MM.1S (cell line): ENCODE measurements around the gene VPS35.

Experiments used
- DNase-seq: peaks from one replicate; pipeline ENCODE4 v3.0.0-alpha.2; 2015
- H2AFZ ChIP-seq: fragments of 300-600 bp; sonication (generic); 2 replicates; pipeline ENCODE4 v1.6.0; 2016; ENCODE audit warnings: antibody characterized with exemption, low read length
- H3F3A ChIP-seq: fragments of 300-600 bp; sonication (generic); 2 replicates; pipeline ENCODE4 v1.6.1; 2016; ENCODE audit warnings: mild to moderate bottlenecking, antibody characterized with exemption, low read length, moderate library complexity, mixed read lengths; ENCODE audit not compliant: insufficient read depth
- H3K27ac ChIP-seq: fragments of 300-600 bp; sonication (generic); 2 replicates; pipeline ENCODE4 v1.5.1; 2016; ENCODE audit warnings: mild to moderate bottlenecking, low read length
- H3K27me3 ChIP-seq: fragments of 300-600 bp; sonication (generic); replicated peaks from 2 replicates; pipeline ENCODE4 v1.6.0; 2016; ENCODE audit warnings: low read length; ENCODE audit not compliant: insufficient read depth
- H3K36me3 ChIP-seq: fragments of 300-600 bp; sonication (generic); replicated peaks from 2 replicates; pipeline ENCODE4 v1.6.1; 2016; ENCODE audit warnings: mild to moderate bottlenecking, low read length, mixed read lengths; ENCODE audit not compliant: insufficient read depth
- H3K4me1 ChIP-seq: fragments of 300-600 bp; sonication (generic); 2 replicates; pipeline ENCODE4 v1.6.1; 2016; ENCODE audit warnings: low read length, mixed read lengths
- H3K4me2 ChIP-seq: fragments of 300-600 bp; sonication (generic); 2 replicates; pipeline ENCODE4 v1.6.0; 2016; ENCODE audit warnings: low read depth, low read length
- H3K4me3 ChIP-seq: fragments of 300-600 bp; sonication (generic); 2 replicates; pipeline ENCODE4 v1.5.1; 2016; ENCODE audit warnings: low read length, mixed read lengths
- H3K79me2 ChIP-seq: fragments of 300-600 bp; sonication (generic); 2 replicates; pipeline ENCODE4 v1.6.1; 2016; ENCODE audit warnings: mixed run types, low read length, mixed read lengths
- H3K9ac ChIP-seq: fragments of 300-600 bp; sonication (generic); 2 replicates; pipeline ENCODE4 v1.6.1; 2016; ENCODE audit warnings: low read length, mixed read lengths
- H3K9me2 ChIP-seq: fragments of 300-600 bp; sonication (generic); replicated peaks from 2 replicates; pipeline ENCODE4 v1.6.1; 2016; ENCODE audit warnings: mild to moderate bottlenecking, low read length, mixed read lengths; ENCODE audit not compliant: insufficient read depth
- H3K9me3 ChIP-seq: fragments of 300-600 bp; sonication (generic); replicated peaks from 2 replicates; pipeline ENCODE4 v1.6.1; 2016; ENCODE audit warnings: mild to moderate bottlenecking, low read length, mixed read lengths; ENCODE audit not compliant: insufficient read depth
- H4K20me1 ChIP-seq: fragments of 300-600 bp; sonication (generic); 2 replicates; pipeline ENCODE4 v1.6.1; 2016; ENCODE audit warnings: mild to moderate bottlenecking, low read length, moderate library complexity, mixed read lengths; ENCODE audit not compliant: insufficient read depth
- EZH2 ChIP-seq: fragments of 300-600 bp; sonication (generic); optimal IDR thresholded peaks from 2 replicates; pipeline ENCODE3; 2017; ENCODE audit warnings: low read depth, mild to moderate bottlenecking, antibody characterized with exemption, low read length, mixed read lengths
- EZH2phosphoT487 ChIP-seq: fragments of 300-600 bp; sonication (generic); IDR thresholded peaks from 2 replicates; pipeline ENCODE4 v1.6.1; 2018; ENCODE audit warnings: antibody characterized with exemption, low read length
- TF ChIP-seq, protein P1 (sequence below): fragments of 300-600 bp; sonication (generic); IDR thresholded peaks from 2 replicates; pipeline ENCODE4 v1.5.1; 2016; ENCODE audit warnings: antibody characterized with exemption, low read length, mixed read lengths

The VPS35 gene

DNA sequence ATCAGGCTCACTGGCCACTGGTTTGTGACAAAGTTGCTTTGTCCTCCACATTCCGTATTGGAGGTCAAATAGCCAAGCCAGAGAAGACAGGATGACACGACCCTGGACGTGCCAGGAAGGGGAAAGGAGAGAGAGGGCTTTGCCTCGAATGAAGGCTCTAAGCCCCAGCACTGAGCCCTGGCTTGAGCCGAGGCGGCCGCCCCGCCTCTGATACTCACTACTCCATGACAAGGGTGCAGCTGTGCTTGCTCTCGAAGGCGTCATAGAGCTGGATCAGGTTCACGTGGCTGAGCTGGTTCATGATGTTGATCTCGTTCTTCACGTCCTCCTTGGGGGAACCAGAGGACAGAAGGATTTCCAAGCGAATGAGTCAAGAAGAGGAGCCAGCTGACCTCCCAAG, 39.8 kb upstream of the VPS35 start:
- H3K27me3 ChIP-seq: no peaks in the 10 kb centered on the region
- no peaks in the 10 kb centered on the region for H3K36me3 ChIP-seq
- H3K4me2 ChIP-seq: no peak overlapping the region
- H3K4me3 ChIP-seq: no peak overlapping the region
- H3K9ac ChIP-seq: no peak overlapping the region
- no peaks in the 10 kb centered on the region for H3K9me3 ChIP-seq
- no peaks in the 10 kb centered on the region for H3F3A ChIP-seq
- H3K4me1 ChIP-seq: no peaks in the 10 kb centered on the region
- DNase-seq: no peak
- no peaks in the 10 kb centered on the region for H3K79me2 ChIP-seq
- H4K20me1 ChIP-seq: no peaks in the 10 kb centered on the region
- TF ChIP-seq, protein P1, sequence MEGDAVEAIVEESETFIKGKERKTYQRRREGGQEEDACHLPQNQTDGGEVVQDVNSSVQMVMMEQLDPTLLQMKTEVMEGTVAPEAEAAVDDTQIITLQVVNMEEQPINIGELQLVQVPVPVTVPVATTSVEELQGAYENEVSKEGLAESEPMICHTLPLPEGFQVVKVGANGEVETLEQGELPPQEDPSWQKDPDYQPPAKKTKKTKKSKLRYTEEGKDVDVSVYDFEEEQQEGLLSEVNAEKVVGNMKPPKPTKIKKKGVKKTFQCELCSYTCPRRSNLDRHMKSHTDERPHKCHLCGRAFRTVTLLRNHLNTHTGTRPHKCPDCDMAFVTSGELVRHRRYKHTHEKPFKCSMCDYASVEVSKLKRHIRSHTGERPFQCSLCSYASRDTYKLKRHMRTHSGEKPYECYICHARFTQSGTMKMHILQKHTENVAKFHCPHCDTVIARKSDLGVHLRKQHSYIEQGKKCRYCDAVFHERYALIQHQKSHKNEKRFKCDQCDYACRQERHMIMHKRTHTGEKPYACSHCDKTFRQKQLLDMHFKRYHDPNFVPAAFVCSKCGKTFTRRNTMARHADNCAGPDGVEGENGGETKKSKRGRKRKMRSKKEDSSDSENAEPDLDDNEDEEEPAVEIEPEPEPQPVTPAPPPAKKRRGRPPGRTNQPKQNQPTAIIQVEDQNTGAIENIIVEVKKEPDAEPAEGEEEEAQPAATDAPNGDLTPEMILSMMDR: no peak
- TF ChIP-seq EZH2phosphoT487 (no peak), EZH2 (no peak)
- H2AFZ ChIP-seq: no peak overlapping the region
- H3K27ac ChIP-seq: no peak overlapping the region
- no peaks in the 10 kb centered on the region for H3K9me2 ChIP-seq

- no peak overlapping the region for H3K27ac ChIP-seq
- H3K79me2 ChIP-seq: no peaks in the 10 kb centered on the region
- no peak overlapping the region for H3K9ac ChIP-seq
- no peak overlapping the region for H3K4me3 ChIP-seq
- no peaks in the 10 kb centered on the region for H3K9me3 ChIP-seq
- no peaks in the 10 kb centered on the region for H4K20me1 ChIP-seq
- TF ChIP-seq, protein P1: no peak
- TF ChIP-seq EZH2 (no peak), EZH2phosphoT487 (no peak)
- DNase-seq: no peak
- H3K9me2 ChIP-seq: no peaks in the 10 kb centered on the region
- H3K27me3 ChIP-seq: no peaks in the 10 kb centered on the region
- no peak overlapping the region for H2AFZ ChIP-seq
- H3K4me1 ChIP-seq: no peaks in the 10 kb centered on the region
- no peaks in the 10 kb centered on the region for H3F3A ChIP-seq
- no peak overlapping the region for H3K4me2 ChIP-seq
- no peaks in the 10 kb centered on the region for H3K36me3 ChIP-seq
Observed at GRCh38 chr16:46727630-46728029, 38.7 kb upstream of the VPS35 start.

GRCh38 chr16:46727184-46727583, 38.2 kb upstream of the VPS35 start:
- Histone ChIP-seq H3F3A (no peaks in the 10 kb centered on the region), H2AFZ (no peak overlapping the region), H3K4me1 (no peaks in the 10 kb centered on the region), H3K9me2 (no peaks in the 10 kb centered on the region), H4K20me1 (no peaks in the 10 kb centered on the region), H3K4me2 (no peak overlapping the region), H3K9ac (no peak overlapping the region), H3K4me3 (no peak overlapping the region), H3K27ac (no peak overlapping the region), H3K79me2 (no peaks in the 10 kb centered on the region), H3K27me3 (no peaks in the 10 kb centered on the region), H3K9me3 (no peaks in the 10 kb centered on the region), H3K36me3 (no peaks in the 10 kb centered on the region)
- DNase-seq: no peak
- no peak for TF ChIP-seq EZH2phosphoT487
- TF ChIP-seq, protein P1: no peak
- TF ChIP-seq EZH2: no peak
